NCI-H524 treated with DMSO at 0.1 percent for 48 hours (cell line): ENCODE results near the gene PAAF1.
"Not testable (repeated sequence)": the region's sequence is repeated elsewhere in the genome, so short reads cannot be mapped to it uniquely, and the experiment has no call there.

Experiments used
- DNase-seq: peaks from one replicate; lab custom pipeline; 2025; lab: John Stamatoyannopoulos, UW

The PAAF1 gene

GRCh38 chr11:73883856-73884255 is 7.1 kb downstream of the PAAF1 start:
- DNase-seq, result no peak

DNA sequence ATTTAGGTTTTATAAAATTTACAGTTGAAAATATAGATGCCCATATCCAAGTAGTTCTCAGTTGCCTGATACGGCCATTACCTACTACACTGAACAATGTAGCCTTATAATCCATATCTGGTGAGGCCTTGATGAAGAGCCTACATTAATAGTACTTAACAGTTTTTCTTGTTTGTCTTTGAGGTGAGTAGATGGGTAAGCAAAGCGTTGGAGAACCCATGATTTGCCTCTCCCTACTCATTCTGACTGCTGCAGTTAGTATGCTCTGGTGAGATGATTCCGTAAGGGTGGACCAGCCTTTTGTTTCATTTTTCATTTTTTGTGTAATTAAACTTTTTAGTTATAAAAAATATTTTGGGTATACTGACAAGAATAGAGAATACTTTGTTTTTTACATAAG is 11.4 kb downstream of the PAAF1 start:
- DNase-seq, result no peak

DNA sequence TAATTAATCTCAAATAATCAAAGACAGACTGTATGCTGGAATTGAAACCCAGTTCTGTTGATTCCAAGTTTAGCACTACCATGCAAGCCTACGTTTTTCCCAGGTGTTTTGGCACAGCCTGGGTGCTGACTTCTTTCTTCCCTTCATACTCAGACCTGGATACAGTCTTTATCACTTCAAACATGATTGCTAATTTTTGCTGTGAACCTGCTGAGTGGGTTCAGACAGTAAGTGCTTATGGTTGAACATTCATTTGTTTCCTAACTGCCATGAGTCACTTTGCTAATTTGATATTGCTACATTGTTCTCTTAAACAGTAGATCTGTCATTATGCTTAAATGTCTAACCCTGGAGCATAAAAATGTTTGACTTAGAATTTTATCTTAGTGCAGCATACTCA is 12.2 kb downstream of the PAAF1 start:
- no peak for DNase-seq

DNA sequence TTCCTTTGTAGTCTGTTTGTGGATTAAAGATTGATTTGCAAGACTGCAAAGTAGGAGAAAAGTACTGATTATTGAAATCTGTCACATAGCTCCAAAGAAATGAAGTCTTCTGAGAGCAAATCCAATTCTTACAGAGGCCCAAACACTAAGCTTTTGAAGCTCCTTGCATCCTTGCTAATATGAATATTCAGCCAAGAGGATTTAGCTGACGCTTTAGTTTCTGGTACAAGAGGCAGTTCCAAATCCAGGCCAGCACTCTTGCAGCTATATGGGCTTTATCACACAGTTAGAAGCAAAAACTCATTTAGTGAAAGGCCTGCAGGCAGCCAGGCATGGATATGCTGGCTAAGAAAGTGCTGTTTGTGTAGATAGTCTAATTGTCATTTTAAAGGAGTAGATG is 12.7 kb downstream of the PAAF1 start:
- DNase-seq, result no peak

GRCh38 chr11:73893041-73893440 is 16.2 kb downstream of the PAAF1 start:
- DNase-seq, result no peak

DNA sequence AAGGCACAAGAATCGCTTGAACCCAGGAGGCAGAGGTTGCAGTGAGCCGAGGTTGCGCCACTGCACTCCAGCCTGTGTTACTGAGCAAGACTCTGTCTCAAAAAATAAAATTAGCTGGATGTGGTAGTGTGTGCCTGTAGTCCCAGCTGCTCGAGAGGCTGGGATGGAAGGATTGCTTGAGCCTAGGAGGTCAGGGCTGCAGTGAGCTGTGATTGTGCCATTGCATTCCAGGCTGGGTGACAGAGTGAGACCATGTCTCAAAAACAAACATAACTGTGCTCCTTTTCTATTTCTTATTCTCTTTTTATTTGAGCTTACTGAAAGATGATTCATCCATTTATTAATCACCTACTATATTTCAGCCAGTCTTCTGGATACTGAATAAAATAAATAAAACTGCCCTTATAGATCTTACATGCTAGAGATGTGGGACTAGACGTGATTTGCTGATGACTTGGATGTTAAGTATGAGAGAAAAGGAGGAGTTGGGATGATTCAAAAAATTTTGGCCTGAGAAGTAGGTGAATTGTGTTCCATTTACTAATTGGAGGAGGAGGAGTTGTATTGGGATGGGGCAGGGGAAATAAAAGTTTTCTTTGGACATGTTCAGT is 18.0 kb downstream of the PAAF1 start:
- no peak for DNase-seq

DNA sequence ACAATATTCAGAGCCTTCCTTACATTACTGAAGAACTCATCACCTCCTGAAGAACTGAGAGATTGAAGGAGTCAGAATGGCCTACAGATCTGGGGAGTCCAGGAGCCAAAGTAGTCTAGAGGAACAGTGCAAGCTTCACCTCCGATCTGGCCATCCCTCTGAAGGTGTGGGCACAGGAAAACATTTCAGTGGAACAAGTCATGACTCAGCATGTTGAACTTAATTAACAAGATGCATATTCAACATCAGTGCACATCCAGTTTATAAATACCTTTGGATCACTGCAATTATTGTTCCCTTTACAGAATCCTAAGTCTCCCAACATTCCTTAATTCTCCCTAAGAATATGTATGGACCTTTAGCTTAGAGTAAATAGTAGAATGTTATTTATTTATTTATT is 25.5 kb downstream of the PAAF1 start:
- no peak for DNase-seq

DNA sequence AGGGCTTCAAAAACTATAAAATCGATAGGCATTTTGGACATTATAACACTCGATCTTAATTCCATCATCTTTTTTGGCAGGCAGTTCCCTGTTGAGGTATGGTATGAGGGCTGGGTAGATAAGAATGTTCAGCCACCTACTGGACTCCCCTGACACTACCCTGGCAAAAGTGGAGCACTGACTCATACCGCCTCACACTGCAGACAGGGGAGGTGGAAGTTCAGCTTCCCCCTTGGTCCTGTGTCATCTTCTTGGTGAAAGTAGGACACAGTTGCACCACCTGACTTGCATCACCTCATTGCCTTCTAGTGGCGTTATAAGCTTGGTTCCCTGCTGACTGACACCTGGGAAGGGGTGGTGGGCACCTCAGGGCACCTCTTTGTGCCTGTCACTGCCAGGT is 30.4 kb downstream of the PAAF1 start:
- no peak for DNase-seq

DNA sequence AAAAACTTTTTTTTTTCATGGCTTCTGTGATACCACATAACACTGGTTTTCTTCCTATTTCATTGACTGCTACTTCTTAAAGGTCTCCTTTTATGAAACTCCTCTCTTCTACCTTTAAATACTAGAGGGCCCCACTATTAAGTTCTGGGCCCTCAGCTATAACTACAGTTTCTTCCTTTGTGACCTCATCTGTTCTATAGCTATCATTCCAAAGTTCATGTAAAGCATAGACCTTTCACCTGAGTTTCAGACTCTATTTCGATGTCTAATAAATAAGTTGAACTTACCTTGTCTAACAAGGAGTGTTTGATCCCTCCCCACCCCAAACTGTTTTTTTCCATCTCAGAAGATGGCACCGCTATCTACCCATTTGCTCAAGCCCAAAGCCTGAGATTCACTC is 35.2 kb downstream of the PAAF1 start:
- no peak for DNase-seq

GRCh38 chr11:73913472-73913871 is 36.7 kb downstream of the PAAF1 start:
- no peak for DNase-seq

DNA sequence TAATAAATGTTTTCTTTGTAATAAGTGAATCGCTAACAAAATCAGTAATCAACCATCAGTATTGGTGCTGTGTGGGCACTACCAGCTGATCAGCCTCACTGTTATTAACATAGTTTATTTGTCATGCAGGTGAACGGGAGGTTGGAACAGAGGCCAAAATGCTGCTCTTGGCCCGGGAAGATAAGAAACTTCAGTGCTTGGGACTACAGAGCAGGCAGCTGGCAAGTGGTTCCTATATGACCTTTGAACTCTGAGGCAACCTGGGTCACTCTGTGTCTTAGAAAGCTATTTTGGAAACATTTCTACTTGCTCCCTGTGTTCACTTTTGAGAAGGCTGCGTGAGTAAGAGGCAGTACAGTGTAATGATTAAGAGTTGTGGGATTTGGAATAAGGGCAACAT is 37.5 kb downstream of the PAAF1 start:
- DNase-seq, result no peak

- no peak for DNase-seq
These were observed 39.6 kb downstream of the PAAF1 start for GRCh38 chr11:73916435-73916834.

GRCh38 chr11:73921180-73921579 is 44.4 kb downstream of the PAAF1 start:
- no peak for DNase-seq

GRCh38 chr11:73929388-73929787 is 52.6 kb downstream of the PAAF1 start:
- no peak for DNase-seq

- peak; percentile 46 for DNase-seq
These were observed 54.3 kb downstream of the PAAF1 start for GRCh38 chr11:73931039-73931645.

DNA sequence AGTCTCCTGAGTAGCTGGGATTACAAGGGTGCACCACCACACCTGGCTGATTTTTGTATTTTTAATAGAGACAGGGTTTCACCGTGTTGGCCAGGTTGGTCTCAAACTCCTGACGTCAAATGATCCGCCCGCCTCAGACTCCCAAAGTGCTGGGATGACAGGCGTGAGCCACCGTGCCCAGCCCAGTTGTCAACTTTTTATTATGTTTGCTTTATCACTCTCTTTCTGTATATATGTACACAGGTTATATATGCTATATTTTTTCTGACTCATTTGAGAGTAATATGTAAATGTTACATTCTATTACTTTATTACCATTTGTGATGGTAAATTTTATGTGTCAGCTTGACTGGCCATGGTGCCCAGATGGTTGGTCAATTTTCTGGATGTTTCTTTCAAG is 55.2 kb downstream of the PAAF1 start:
- no peak for DNase-seq

- DNase-seq, result no peak
These were observed 56.0 kb downstream of the PAAF1 start for GRCh38 chr11:73932781-73933180.

GRCh38 chr11:73936047-73936446 is 59.2 kb downstream of the PAAF1 start:
- not testable (repeated sequence) for DNase-seq

GRCh38 chr11:73939096-73939495 is 62.3 kb downstream of the PAAF1 start:
- DNase-seq, result no peak

DNA sequence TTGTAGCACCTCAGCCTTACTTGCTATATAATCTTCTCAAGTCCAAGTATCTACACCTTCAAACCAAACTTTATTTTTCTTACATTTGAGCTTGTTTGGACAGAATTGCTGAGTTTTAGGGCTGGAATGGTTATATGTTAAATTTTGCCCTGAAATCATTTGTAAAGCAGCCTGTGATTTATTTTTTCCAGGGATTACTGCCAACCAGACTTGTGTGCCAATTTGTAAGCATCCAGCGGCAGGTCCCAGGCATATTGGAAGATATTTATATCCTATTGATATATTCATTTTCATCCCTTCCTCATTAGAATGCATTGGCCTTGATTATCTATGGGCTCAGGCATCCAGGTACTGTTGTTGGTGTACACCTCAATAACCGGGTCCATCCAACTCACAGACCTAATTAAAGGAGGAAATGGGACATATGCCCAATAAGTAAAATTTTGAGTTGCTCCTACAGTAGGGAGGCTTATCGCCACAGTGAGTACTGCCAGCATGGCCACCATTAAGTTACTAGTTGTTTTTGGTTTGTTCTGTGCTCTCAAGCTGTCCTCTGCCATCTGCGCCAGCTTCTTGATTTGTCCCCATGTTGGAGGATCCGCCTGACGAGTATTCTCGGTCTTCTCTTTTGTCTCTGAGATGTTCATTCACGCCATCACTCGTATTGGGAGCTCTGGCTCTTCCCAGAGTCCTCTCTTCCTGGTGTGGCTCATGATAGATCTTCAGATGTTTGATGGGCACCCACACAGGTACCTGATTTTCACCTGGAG is 64.2 kb downstream of the PAAF1 start:
- no peak for DNase-seq

- peak; percentile 36 for DNase-seq
These were observed 65.2 kb downstream of the PAAF1 start for GRCh38 chr11:73942010-73942409.

DNA sequence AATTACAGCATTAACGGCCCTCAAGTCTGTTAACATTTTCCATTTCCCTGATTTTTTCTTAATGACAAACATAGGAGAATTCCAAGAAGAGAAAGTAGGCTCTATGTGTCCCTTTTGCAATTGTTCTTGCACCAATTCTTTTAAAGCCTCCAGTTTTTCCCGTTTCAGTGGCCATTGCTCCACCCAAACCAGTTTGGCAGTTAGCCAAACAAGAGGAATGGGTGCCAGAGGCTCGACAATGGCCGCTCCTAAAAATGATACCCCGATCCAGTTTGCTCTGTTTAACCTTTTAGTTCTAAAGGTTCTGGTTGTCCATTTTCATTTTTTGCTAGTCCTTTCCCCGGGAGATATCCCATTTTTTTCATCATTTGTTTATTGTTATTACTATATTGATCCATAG is 67.3 kb downstream of the PAAF1 start:
- no peak for DNase-seq

DNA sequence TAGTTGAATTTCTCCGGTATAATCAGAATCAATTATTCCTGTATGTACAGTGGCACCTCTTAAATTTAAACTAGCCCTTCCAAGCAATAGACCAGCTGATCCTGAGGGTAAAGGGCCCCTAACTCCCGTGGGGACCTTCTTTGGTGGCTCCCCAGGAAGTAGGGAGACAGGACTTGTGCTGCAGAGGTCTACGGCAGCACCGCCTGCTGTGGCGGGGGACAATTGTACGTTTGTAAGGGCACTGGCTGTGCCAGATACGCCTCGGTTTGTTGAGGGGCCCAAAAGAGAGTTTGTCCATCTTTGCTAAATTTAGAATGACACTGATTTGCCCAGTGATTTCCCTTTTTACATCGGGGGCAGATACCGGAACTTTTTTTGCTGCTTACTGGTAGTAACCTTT is 68.1 kb downstream of the PAAF1 start:
- no peak for DNase-seq

- DNase-seq, result no peak
These were observed 68.6 kb downstream of the PAAF1 start for GRCh38 chr11:73945396-73945795.
